ENCODE data around the gene EGFR. TPM values are rescaled to one million over a fixed set of nuclear protein-coding genes. Genes with fewer than 3 reads are reported as not detected.

Gene EGFR
- total RNA-seq, 1 experiment from 2014 or later, result not detected

- no peak overlapping the region for H3K27ac ChIP-seq (ENCODE audit: low read length)
- no peaks in the 10 kb centered on the region for H3K79me2 ChIP-seq (ENCODE audit: low read length)
- no peak overlapping the region for H3K9ac ChIP-seq (ENCODE audit: low read length)
- no peak overlapping the region for H2AFZ ChIP-seq (ENCODE audit: low read length)
- no peaks in the 10 kb centered on the region for H3K9me2 ChIP-seq (replicated peaks; ENCODE audit: insufficient read depth, low read length)
- H3K36me3 ChIP-seq (ENCODE audit: insufficient read depth, low read length), result no peaks in the 10 kb centered on the region
- H3K4me3 ChIP-seq (ENCODE audit: low read length), result no peak overlapping the region
- H3K27me3 ChIP-seq (ENCODE audit: low read length), result no peaks in the 10 kb centered on the region
- no peaks in the 10 kb centered on the region for H3K9me3 ChIP-seq (ENCODE audit: low read length)
- DNase-seq, result no peak
- H3K4me2 ChIP-seq (ENCODE audit: low read depth, low read length, poor library complexity, severe bottlenecking), result no peak overlapping the region
- peaks cover 8% of the 10 kb centered on the region for H3K4me1 ChIP-seq (ENCODE audit: low read length)
- no peaks in the 10 kb centered on the region for H4K20me1 ChIP-seq (ENCODE audit: insufficient read depth, low read depth, low read length)
These were observed 95.1 kb downstream of the EGFR start for GRCh38 chr7:55113760-55114540.

- H3K4me3 ChIP-seq (ENCODE audit: low read length), result no peak overlapping the region
- H3K9ac ChIP-seq (ENCODE audit: low read length), result no peak overlapping the region
- H3K9me2 ChIP-seq (replicated peaks; ENCODE audit: insufficient read depth, low read length), result no peaks in the 10 kb centered on the region
- H3K36me3 ChIP-seq (ENCODE audit: insufficient read depth, low read length), result no peaks in the 10 kb centered on the region
- peaks cover 4% of the 10 kb centered on the region for H3K4me1 ChIP-seq (ENCODE audit: low read length)
- H3K27ac ChIP-seq (ENCODE audit: low read length), result no peak overlapping the region
- no peak overlapping the region for H3K4me2 ChIP-seq (ENCODE audit: low read depth, low read length, poor library complexity, severe bottlenecking)
- H3K9me3 ChIP-seq (ENCODE audit: low read length), result no peaks in the 10 kb centered on the region
- H3K27me3 ChIP-seq (ENCODE audit: low read length), result no peaks in the 10 kb centered on the region
- H3K79me2 ChIP-seq (ENCODE audit: low read length), result no peaks in the 10 kb centered on the region
- DNase-seq, result no peak
- no peaks in the 10 kb centered on the region for H4K20me1 ChIP-seq (ENCODE audit: insufficient read depth, low read depth, low read length)
- no peak overlapping the region for H2AFZ ChIP-seq (ENCODE audit: low read length)
These were observed 98.5 kb downstream of the EGFR start for GRCh38 chr7:55117286-55117685.

GRCh38 chr7:55118426-55118825, 99.6 kb downstream of the EGFR start:
- H3K9me2 ChIP-seq (replicated peaks; ENCODE audit: insufficient read depth, low read length), result no peaks in the 10 kb centered on the region
- no peak overlapping the region for H2AFZ ChIP-seq (ENCODE audit: low read length)
- no peak for DNase-seq
- H3K36me3 ChIP-seq (ENCODE audit: insufficient read depth, low read length), result no peaks in the 10 kb centered on the region
- H3K4me2 ChIP-seq (ENCODE audit: low read depth, low read length, poor library complexity, severe bottlenecking), result no peak overlapping the region
- H4K20me1 ChIP-seq (ENCODE audit: insufficient read depth, low read depth, low read length), result no peaks in the 10 kb centered on the region
- no peak overlapping the region for H3K27ac ChIP-seq (ENCODE audit: low read length)
- H3K79me2 ChIP-seq (ENCODE audit: low read length), result no peaks in the 10 kb centered on the region
- no peak overlapping the region for H3K9ac ChIP-seq (ENCODE audit: low read length)
- no peaks in the 10 kb centered on the region for H3K27me3 ChIP-seq (ENCODE audit: low read length)
- no peak overlapping the region for H3K4me3 ChIP-seq (ENCODE audit: low read length)
- H3K4me1 ChIP-seq (ENCODE audit: low read length), result peaks cover 4% of the 10 kb centered on the region
- H3K9me3 ChIP-seq (ENCODE audit: low read length), result no peaks in the 10 kb centered on the region

GRCh38 chr7:55119571-55119970, 100.8 kb downstream of the EGFR start:
- H3K27ac ChIP-seq (ENCODE audit: low read length), result no peak overlapping the region
- no peak overlapping the region for H3K9ac ChIP-seq (ENCODE audit: low read length)
- no peaks in the 10 kb centered on the region for H3K9me3 ChIP-seq (ENCODE audit: low read length)
- H2AFZ ChIP-seq (ENCODE audit: low read length), result no peak overlapping the region
- no peaks in the 10 kb centered on the region for H3K36me3 ChIP-seq (ENCODE audit: insufficient read depth, low read length)
- no peak overlapping the region for H3K4me3 ChIP-seq (ENCODE audit: low read length)
- H3K4me2 ChIP-seq (ENCODE audit: low read depth, low read length, poor library complexity, severe bottlenecking), result no peak overlapping the region
- no peaks in the 10 kb centered on the region for H4K20me1 ChIP-seq (ENCODE audit: insufficient read depth, low read depth, low read length)
- peaks cover 4% of the 10 kb centered on the region for H3K4me1 ChIP-seq (ENCODE audit: low read length)
- no peaks in the 10 kb centered on the region for H3K27me3 ChIP-seq (ENCODE audit: low read length)
- no peak for DNase-seq
- H3K9me2 ChIP-seq (replicated peaks; ENCODE audit: insufficient read depth, low read length), result no peaks in the 10 kb centered on the region
- H3K79me2 ChIP-seq (ENCODE audit: low read length), result no peaks in the 10 kb centered on the region

GRCh38 chr7:55120074-55120473, 101.3 kb downstream of the EGFR start:
- no peaks in the 10 kb centered on the region for H3K36me3 ChIP-seq (ENCODE audit: insufficient read depth, low read length)
- no peak overlapping the region for H2AFZ ChIP-seq (ENCODE audit: low read length)
- no peaks in the 10 kb centered on the region for H4K20me1 ChIP-seq (ENCODE audit: insufficient read depth, low read depth, low read length)
- H3K4me1 ChIP-seq (ENCODE audit: low read length), result peaks cover 4% of the 10 kb centered on the region
- H3K27me3 ChIP-seq (ENCODE audit: low read length), result no peaks in the 10 kb centered on the region
- no peaks in the 10 kb centered on the region for H3K9me2 ChIP-seq (replicated peaks; ENCODE audit: insufficient read depth, low read length)
- H3K9ac ChIP-seq (ENCODE audit: low read length), result no peak overlapping the region
- H3K4me3 ChIP-seq (ENCODE audit: low read length), result no peak overlapping the region
- H3K4me2 ChIP-seq (ENCODE audit: low read depth, low read length, poor library complexity, severe bottlenecking), result no peak overlapping the region
- no peak overlapping the region for H3K27ac ChIP-seq (ENCODE audit: low read length)
- H3K9me3 ChIP-seq (ENCODE audit: low read length), result no peaks in the 10 kb centered on the region
- no peaks in the 10 kb centered on the region for H3K79me2 ChIP-seq (ENCODE audit: low read length)
- DNase-seq, result no peak

- H3K27ac ChIP-seq (ENCODE audit: low read length), result no peak overlapping the region
- no peak overlapping the region for H3K9ac ChIP-seq (ENCODE audit: low read length)
- H3K4me2 ChIP-seq (ENCODE audit: low read depth, low read length, poor library complexity, severe bottlenecking), result no peak overlapping the region
- H3K4me1 ChIP-seq (ENCODE audit: low read length), result peaks cover 4% of the 10 kb centered on the region
- H3K27me3 ChIP-seq (ENCODE audit: low read length), result no peaks in the 10 kb centered on the region
- no peak overlapping the region for H3K4me3 ChIP-seq (ENCODE audit: low read length)
- no peaks in the 10 kb centered on the region for H3K9me3 ChIP-seq (ENCODE audit: low read length)
- H2AFZ ChIP-seq (ENCODE audit: low read length), result no peak overlapping the region
- no peaks in the 10 kb centered on the region for H3K79me2 ChIP-seq (ENCODE audit: low read length)
- no peaks in the 10 kb centered on the region for H3K9me2 ChIP-seq (replicated peaks; ENCODE audit: insufficient read depth, low read length)
- DNase-seq, result no peak
- H4K20me1 ChIP-seq (ENCODE audit: insufficient read depth, low read depth, low read length), result no peaks in the 10 kb centered on the region
- H3K36me3 ChIP-seq (ENCODE audit: insufficient read depth, low read length), result no peaks in the 10 kb centered on the region
These were observed 101.8 kb downstream of the EGFR start for GRCh38 chr7:55120501-55121198.

GRCh38 chr7:55121249-55121648, 102.4 kb downstream of the EGFR start:
- H3K4me3 ChIP-seq (ENCODE audit: low read length), result no peak overlapping the region
- no peaks in the 10 kb centered on the region for H3K9me3 ChIP-seq (ENCODE audit: low read length)

GRCh38 chr7:55122263-55122662, 103.4 kb downstream of the EGFR start:
- no peaks in the 10 kb centered on the region for H3K9me3 ChIP-seq (ENCODE audit: low read length)
- no peaks in the 10 kb centered on the region for H3K36me3 ChIP-seq (ENCODE audit: insufficient read depth, low read length)
- H3K4me2 ChIP-seq (ENCODE audit: low read depth, low read length, poor library complexity, severe bottlenecking), result no peak overlapping the region
- H3K9ac ChIP-seq (ENCODE audit: low read length), result no peak overlapping the region
- H2AFZ ChIP-seq (ENCODE audit: low read length), result no peak overlapping the region
- H3K4me3 ChIP-seq (ENCODE audit: low read length), result no peak overlapping the region
- DNase-seq, result no peak
- peaks cover 4% of the 10 kb centered on the region for H3K4me1 ChIP-seq (ENCODE audit: low read length)
- no peak overlapping the region for H3K27ac ChIP-seq (ENCODE audit: low read length)
- H3K79me2 ChIP-seq (ENCODE audit: low read length), result no peaks in the 10 kb centered on the region
- no peaks in the 10 kb centered on the region for H3K9me2 ChIP-seq (replicated peaks; ENCODE audit: insufficient read depth, low read length)
- no peaks in the 10 kb centered on the region for H4K20me1 ChIP-seq (ENCODE audit: insufficient read depth, low read depth, low read length)
- no peaks in the 10 kb centered on the region for H3K27me3 ChIP-seq (ENCODE audit: low read length)

More at GRCh38 chr7:55121249-55121648, 102.4 kb downstream of the EGFR start:
- Histone ChIP-seq H3K36me3 (ENCODE audit: insufficient read depth, low read length) (no peaks in the 10 kb centered on the region), H3K9me2 (replicated peaks; ENCODE audit: insufficient read depth, low read length) (no peaks in the 10 kb centered on the region), H2AFZ (ENCODE audit: low read length) (no peak overlapping the region), H4K20me1 (ENCODE audit: insufficient read depth, low read depth, low read length) (no peaks in the 10 kb centered on the region), H3K9ac (ENCODE audit: low read length) (no peak overlapping the region), H3K4me1 (ENCODE audit: low read length) (peaks cover 4% of the 10 kb centered on the region), H3K27me3 (ENCODE audit: low read length) (no peaks in the 10 kb centered on the region), H3K27ac (ENCODE audit: low read length) (no peak overlapping the region), H3K79me2 (ENCODE audit: low read length) (no peaks in the 10 kb centered on the region), H3K4me2 (ENCODE audit: low read depth, low read length, poor library complexity, severe bottlenecking) (no peak overlapping the region)
- no peak for DNase-seq
